ENCODE results near the gene SEMA4G. TPM values are rescaled to one million over a fixed set of nuclear protein-coding genes. Genes with fewer than 3 reads are reported as not detected.

Gene SEMA4G
- total RNA-seq, 1 donor from 2014 or later: 0.31 TPM

- no peak for DNase-seq (ENCODE audit: low spot score)
- intact Hi-C loops (cut with micrococcal nuclease): no loop called here
- Mint-ChIP-seq H3K27ac (no peak overlapping the region), H3K36me3 (ENCODE audit: low read depth) (peaks cover 2% of the 10 kb centered on the region), H3K9me3 (no peaks in the 10 kb centered on the region), H3K4me1 (ENCODE audit: low read depth) (peaks cover 6% of the 10 kb centered on the region), H3K27me3 (ENCODE audit: insufficient read depth) (peaks cover 2% of the 10 kb centered on the region), H3K4me3 (no peak overlapping the region)
Observed at GRCh38 chr10:101007915-101008822, 38.9 kb downstream of the SEMA4G start.

DNA sequence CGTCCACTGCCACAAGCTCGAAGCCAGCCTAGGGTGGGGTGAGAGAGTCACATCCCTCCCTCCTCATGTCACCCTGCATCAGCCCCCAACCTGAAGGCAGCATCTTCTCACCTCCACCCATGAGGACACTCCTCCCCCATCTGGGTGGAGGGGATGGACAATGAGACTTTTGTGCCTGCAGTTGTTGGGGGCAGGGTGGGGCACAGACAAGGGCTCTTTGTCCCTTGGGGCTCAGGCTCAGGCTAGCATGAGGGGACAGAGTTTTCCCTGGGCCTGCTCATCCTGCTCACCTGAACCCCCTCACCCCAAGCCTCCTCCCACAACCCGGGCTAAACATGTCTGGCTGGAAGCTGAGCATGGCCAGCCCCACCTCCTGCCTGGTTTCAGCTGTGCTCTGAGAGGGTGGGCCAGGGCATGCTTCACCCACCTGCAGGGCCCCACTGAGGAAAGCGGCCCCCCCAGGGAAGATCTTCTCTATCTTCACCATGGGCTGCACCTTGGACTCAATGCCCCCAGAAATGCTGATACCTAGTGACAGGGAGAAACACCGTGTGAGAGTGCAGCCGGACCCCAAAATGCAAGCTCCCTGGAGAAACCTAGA is 39.6 kb downstream of the SEMA4G start:
- Mint-ChIP-seq H3K4me3 (no peak overlapping the region), H3K9me3 (no peaks in the 10 kb centered on the region), H3K36me3 (ENCODE audit: low read depth) (peaks cover 2% of the 10 kb centered on the region), H3K4me1 (ENCODE audit: low read depth) (peaks cover 10% of the 10 kb centered on the region), H3K27me3 (ENCODE audit: insufficient read depth) (peaks cover 6% of the 10 kb centered on the region), H3K27ac (no peak overlapping the region)
- intact Hi-C loops (cut with micrococcal nuclease): no loop called here
- DNase-seq (ENCODE audit: low spot score): no peak

- no peaks in the 10 kb centered on the region for H3K9me3 Mint-ChIP-seq
- intact Hi-C loops (cut with micrococcal nuclease): loop anchor here (5.0 kb wide), 1 partner anchor 448 kb away; no protein-coding TSS in a partner anchor
- peaks cover 2% of the 10 kb centered on the region for H3K36me3 Mint-ChIP-seq (ENCODE audit: low read depth)
- no peak overlapping the region for H3K4me3 Mint-ChIP-seq
- H3K27me3 Mint-ChIP-seq (ENCODE audit: insufficient read depth): peaks cover 11% of the 10 kb centered on the region
- no peak overlapping the region for H3K27ac Mint-ChIP-seq
- H3K4me1 Mint-ChIP-seq (ENCODE audit: low read depth): peaks cover 24% of the 10 kb centered on the region
- no peak for DNase-seq (ENCODE audit: low spot score)
Observed at GRCh38 chr10:101010329-101010728, 41.0 kb downstream of the SEMA4G start.

- H3K27me3 Mint-ChIP-seq (ENCODE audit: insufficient read depth): peaks cover 18% of the 10 kb centered on the region
Observed at GRCh38 chr10:101011517-101012423, 42.5 kb downstream of the SEMA4G start.

DNA sequence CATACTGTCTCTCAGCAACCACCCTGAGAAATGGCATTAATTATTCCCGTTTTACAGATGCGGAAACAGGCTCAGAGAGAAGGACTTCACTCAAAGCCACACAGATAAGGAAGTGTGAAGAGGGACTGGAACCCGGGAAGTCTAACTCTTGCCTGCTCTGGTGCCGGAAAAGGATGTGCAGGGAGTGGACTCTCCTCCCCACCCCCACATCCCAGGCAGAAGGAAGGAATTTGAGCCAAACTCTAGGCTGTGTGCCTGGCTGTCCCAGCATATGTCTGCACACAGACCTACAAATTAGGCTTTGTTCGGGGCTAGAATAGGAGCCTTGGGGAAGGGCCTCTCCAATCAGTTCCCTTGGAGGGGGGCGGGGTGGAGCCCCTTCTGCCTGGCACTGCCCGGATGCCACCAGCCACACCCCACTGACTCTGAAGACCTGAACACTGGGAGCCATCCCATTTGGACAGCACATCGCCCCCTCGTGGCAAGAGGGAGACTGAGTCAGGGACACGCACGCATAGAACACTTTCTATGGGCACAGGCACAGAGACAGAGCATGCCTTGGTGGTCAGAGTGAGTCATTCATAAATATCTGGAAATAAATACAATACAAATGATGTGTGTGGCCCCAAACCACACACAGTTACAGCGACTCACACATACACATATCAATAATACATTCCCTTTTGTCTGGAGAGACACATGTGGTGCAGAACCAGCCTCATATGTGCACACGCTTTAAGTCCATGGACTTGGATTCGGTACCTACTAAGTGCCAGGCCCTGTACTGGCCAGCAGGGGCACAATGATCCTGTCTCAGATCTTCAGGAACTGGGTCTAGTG is 43.4 kb downstream of the SEMA4G start:
- H3K9me3 Mint-ChIP-seq: no peaks in the 10 kb centered on the region
- H3K36me3 Mint-ChIP-seq (ENCODE audit: low read depth): no peaks in the 10 kb centered on the region
- H3K27me3 Mint-ChIP-seq (ENCODE audit: insufficient read depth): peaks cover 26% of the 10 kb centered on the region
- H3K4me3 Mint-ChIP-seq: no peak overlapping the region
- H3K4me1 Mint-ChIP-seq (ENCODE audit: low read depth): peaks cover 27% of the 10 kb centered on the region
- peak overlapping the region; percentile 64 for H3K27ac Mint-ChIP-seq
- intact Hi-C loops (cut with micrococcal nuclease): loop anchor here (1.0 to 5.0 kb wide), 5 partner anchors 14 to 450 kb away; partner anchors contain the start of genes PDZD7, SEMA4G, SFXN3 and SLF2
- DNase-seq (ENCODE audit: low spot score): peak; percentile 58

More at GRCh38 chr10:101011517-101012423, 42.5 kb downstream of the SEMA4G start:
- intact Hi-C loops (cut with micrococcal nuclease): loop anchor here (2.0 to 5.0 kb wide), 2 partner anchors 99 to 449 kb away; partner anchors contain the start of gene SLF2
- no peak overlapping the region for H3K4me3 Mint-ChIP-seq
- no peak for DNase-seq (ENCODE audit: low spot score)
- H3K4me1 Mint-ChIP-seq (ENCODE audit: low read depth): peaks cover 27% of the 10 kb centered on the region
- no peaks in the 10 kb centered on the region for H3K9me3 Mint-ChIP-seq
- H3K27ac Mint-ChIP-seq: no peak overlapping the region
- no peaks in the 10 kb centered on the region for H3K36me3 Mint-ChIP-seq (ENCODE audit: low read depth)

- peaks cover 27% of the 10 kb centered on the region for H3K4me1 Mint-ChIP-seq (ENCODE audit: low read depth)
- peaks cover 28% of the 10 kb centered on the region for H3K27me3 Mint-ChIP-seq (ENCODE audit: insufficient read depth)
- intact Hi-C loops (cut with micrococcal nuclease): loop anchor here (1.0 to 5.0 kb wide), 5 partner anchors 15 to 451 kb away; partner anchors contain the start of genes PDZD7, SEMA4G, SFXN3 and SLF2
- H3K4me3 Mint-ChIP-seq: no peak overlapping the region
- no peaks in the 10 kb centered on the region for H3K9me3 Mint-ChIP-seq
- H3K27ac Mint-ChIP-seq: peak overlapping the region; percentile 64
- DNase-seq (ENCODE audit: low spot score): no peak
- no peaks in the 10 kb centered on the region for H3K36me3 Mint-ChIP-seq (ENCODE audit: low read depth)
Observed at GRCh38 chr10:101013365-101013825, 44.1 kb downstream of the SEMA4G start.

GRCh38 chr10:101014230-101014884 is 45.1 kb downstream of the SEMA4G start:
- H3K4me3 Mint-ChIP-seq: no peak overlapping the region
- H3K9me3 Mint-ChIP-seq: no peaks in the 10 kb centered on the region
- peak; percentile 60 for DNase-seq (ENCODE audit: low spot score)
- peaks cover 27% of the 10 kb centered on the region for H3K4me1 Mint-ChIP-seq (ENCODE audit: low read depth)
- peaks cover 34% of the 10 kb centered on the region for H3K27me3 Mint-ChIP-seq (ENCODE audit: insufficient read depth)
- peak overlapping the region; percentile 33 for H3K27ac Mint-ChIP-seq
- H3K36me3 Mint-ChIP-seq (ENCODE audit: low read depth): no peaks in the 10 kb centered on the region
- intact Hi-C loops (cut with micrococcal nuclease): loop anchor here (5.0 kb wide), 1 partner anchor 452 kb away; no protein-coding TSS in a partner anchor

- no peak for DNase-seq (ENCODE audit: low spot score)
- H3K4me3 Mint-ChIP-seq: no peak overlapping the region
- peaks cover 27% of the 10 kb centered on the region for H3K4me1 Mint-ChIP-seq (ENCODE audit: low read depth)
- H3K27ac Mint-ChIP-seq: peak overlapping the region; percentile 15
- no peaks in the 10 kb centered on the region for H3K9me3 Mint-ChIP-seq
- intact Hi-C loops (cut with micrococcal nuclease): loop anchor here (5.0 kb wide), 2 partner anchors 37 to 453 kb away; no protein-coding TSS in a partner anchor
- H3K27me3 Mint-ChIP-seq (ENCODE audit: insufficient read depth): peaks cover 37% of the 10 kb centered on the region
- H3K36me3 Mint-ChIP-seq (ENCODE audit: low read depth): no peaks in the 10 kb centered on the region
Observed at GRCh38 chr10:101014966-101015581, 45.8 kb downstream of the SEMA4G start.

DNA sequence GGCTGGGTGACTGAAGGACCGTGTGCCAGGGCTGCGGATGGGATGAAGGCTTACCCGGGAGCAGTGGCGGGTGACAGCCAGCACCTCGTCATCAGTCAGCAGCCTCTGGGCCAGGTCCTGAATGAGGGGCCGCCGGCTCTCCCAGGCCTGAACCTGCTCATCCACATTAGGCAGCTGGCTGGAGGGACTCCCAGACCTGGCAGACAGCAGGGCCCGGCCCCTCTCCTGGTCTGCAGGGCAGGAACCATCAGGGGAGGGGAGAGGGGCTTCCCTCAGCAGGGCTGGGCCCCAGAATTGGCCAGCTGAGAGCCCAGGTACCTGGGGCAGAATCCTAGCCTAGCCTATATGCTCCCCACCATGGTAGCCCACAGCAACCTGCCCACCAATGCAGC is 46.3 kb downstream of the SEMA4G start:
- no peaks in the 10 kb centered on the region for H3K9me3 Mint-ChIP-seq
- no peak for DNase-seq (ENCODE audit: low spot score)
- intact Hi-C loops (cut with micrococcal nuclease): loop anchor here (5.0 kb wide), 1 partner anchor 37 kb away; no protein-coding TSS in a partner anchor
- H3K36me3 Mint-ChIP-seq (ENCODE audit: low read depth): no peaks in the 10 kb centered on the region
- H3K4me3 Mint-ChIP-seq: no peak overlapping the region
- peaks cover 27% of the 10 kb centered on the region for H3K4me1 Mint-ChIP-seq (ENCODE audit: low read depth)
- H3K27ac Mint-ChIP-seq: peak overlapping the region; percentile 15
- peaks cover 37% of the 10 kb centered on the region for H3K27me3 Mint-ChIP-seq (ENCODE audit: insufficient read depth)

DNA sequence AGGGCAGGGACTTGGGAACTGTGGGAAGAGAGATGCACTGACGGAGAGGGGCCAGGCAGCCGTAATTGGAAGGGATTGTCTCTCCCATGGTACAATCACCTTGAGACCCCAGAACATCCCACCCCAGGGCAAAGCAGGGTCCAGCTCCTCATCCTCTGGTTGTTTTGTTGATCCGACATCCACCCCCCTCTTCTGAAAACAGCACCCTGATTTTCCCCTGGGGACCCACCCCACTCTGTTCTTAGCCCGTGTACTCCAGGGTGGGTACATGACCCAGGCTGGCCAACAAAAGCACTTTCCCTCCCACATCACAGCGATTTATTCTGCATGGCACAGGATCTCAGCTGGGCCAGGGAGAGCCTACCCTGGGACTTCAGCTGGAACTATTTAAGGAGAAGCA is 47.5 kb downstream of the SEMA4G start:
- intact Hi-C loops (cut with micrococcal nuclease): loop anchor here (5.0 kb wide), 1 partner anchor 35 kb away; no protein-coding TSS in a partner anchor
- Mint-ChIP-seq H3K4me3 (no peak overlapping the region), H3K9me3 (no peaks in the 10 kb centered on the region), H3K4me1 (ENCODE audit: low read depth) (peaks cover 27% of the 10 kb centered on the region), H3K27me3 (ENCODE audit: insufficient read depth) (peaks cover 40% of the 10 kb centered on the region), H3K27ac (no peak overlapping the region), H3K36me3 (ENCODE audit: low read depth) (no peaks in the 10 kb centered on the region)
- no peak for DNase-seq (ENCODE audit: low spot score)
